OCI-LY7 (cell line): Measurements from ENCODE around the gene OSGIN1. TPM values are rescaled to one million over a fixed set of nuclear protein-coding genes. Genes with fewer than 3 reads are reported as not detected.

Experiments used
- BruUV-seq: library from RNA; stranded (reverse); fragments of 400-500 nt; replicated peaks from 2 replicates; lab custom pipeline; 2021; lab: Mats Ljungman, UMichigan
- CTCF ChIA-PET: fragments of 300-600 bp; sonication (Branson Sonifier 250); formaldehyde crosslinking; loops from one replicate; lab custom pipeline; 2022; ENCODE audit warnings: antibody characterized with exemption; ENCODE audit not compliant: unreplicated experiment; lab: Charles Lee
- POLR2A ChIA-PET: fragments of 300-600 bp; sonication (Branson Sonifier 250); formaldehyde crosslinking; loops from one replicate; lab custom pipeline; 2022; ENCODE audit warnings: antibody characterized with exemption; lab: Charles Lee
- DNase-seq: peaks from one replicate; pipeline ENCODE4 v3.0.0-alpha.2; 2015; ENCODE audit warnings: low spot score
- H2AFZ ChIP-seq: fragments of 200-600 bp; sonication (generic), shearing (Covaris generic); 2 replicates; pipeline ENCODE4 v1.6.1; 2014; ENCODE audit warnings: mild to moderate bottlenecking, antibody characterized with exemption, low read length, moderate library complexity
- H3K27ac ChIP-seq: fragments of 200-600 bp; sonication (generic); 2 replicates; pipeline ENCODE4 v1.5.1; 2014; ENCODE audit warnings: mixed run types, low read depth, mild to moderate bottlenecking, moderate library complexity, low read length, inconsistent platforms; ENCODE audit not compliant: poor library complexity, severe bottlenecking
- H3K36me3 ChIP-seq: fragments of 200-600 bp; sonication (generic); 2 replicates; pipeline ENCODE4 v1.6.1; 2014; ENCODE audit warnings: mild to moderate bottlenecking, antibody characterized with exemption, low read length, moderate library complexity, mixed read lengths; ENCODE audit not compliant: insufficient read depth
- H3K4me1 ChIP-seq: fragments of 200-600 bp; sonication (generic); 2 replicates; pipeline ENCODE4 v1.5.1; 2014; ENCODE audit warnings: mild to moderate bottlenecking, low read length; ENCODE audit not compliant: insufficient read depth, poor library complexity, severe bottlenecking
- H3K4me2 ChIP-seq: fragments of 200-600 bp; sonication (generic); 2 replicates; pipeline ENCODE4 v1.6.1; 2014; ENCODE audit warnings: mild to moderate bottlenecking, low read length
- H3K4me3 ChIP-seq: fragments of 200-600 bp; sonication (generic); 2 replicates; pipeline ENCODE4 v1.5.1; 2014; ENCODE audit warnings: mild to moderate bottlenecking, low read depth, low read length; ENCODE audit not compliant: poor library complexity, severe bottlenecking
- H3K79me2 ChIP-seq: fragments of 200-600 bp; sonication (generic); 2 replicates; pipeline ENCODE4 v1.6.1; 2016; ENCODE audit warnings: low read depth, mild to moderate bottlenecking, low read length, moderate library complexity, mixed read lengths; ENCODE audit not compliant: insufficient read depth
- H3K9me2 ChIP-seq: fragments of 200-600 bp; sonication (generic); 2 replicates; pipeline ENCODE4 v1.6.1; 2016; ENCODE audit warnings: mild to moderate bottlenecking, low read length, mixed read lengths; ENCODE audit not compliant: insufficient read depth
- H3K9me3 ChIP-seq: fragments of 200-600 bp; sonication (generic); 2 replicates; pipeline ENCODE4 v1.6.1; 2014; ENCODE audit warnings: mild to moderate bottlenecking, mixed run types, low read length, mixed read lengths
- H4K20me1 ChIP-seq: fragments of 200-600 bp; sonication (generic); 2 replicates; pipeline ENCODE4 v1.6.1; 2014; ENCODE audit warnings: mild to moderate bottlenecking, antibody characterized with exemption, low read length, moderate library complexity, mixed read lengths; ENCODE audit not compliant: insufficient read depth
- EZH2phosphoT487 ChIP-seq: fragments of 200-600 bp; sonication (generic); IDR thresholded peaks from 2 replicates; pipeline ENCODE4 v1.6.1; 2018; ENCODE audit warnings: low read depth, borderline replicate concordance, mild to moderate bottlenecking, mixed run types, antibody characterized with exemption, low read length, moderate library complexity, mixed read lengths
- intact Hi-C: fragments of 100-400 bp; cut with micrococcal nuclease; formaldehyde crosslinking; loops from one replicate; pipeline ENCODE4 v1.10.0; 2022; ENCODE audit not compliant: unreplicated experiment
- total RNA-seq, 2 experiments: library from RNA; depleted of rRNA in 1 of 2; stranded (reverse); fragments of >200 nt in 1 of 2; shearing (Covaris generic) in 1 of 2; gene quantifications; 2 replicates each; pipeline ENCODE4 v1.2.3, GENCODE V29; 2014 to 2022
- TF ChIP-seq, protein P1 (sequence below): fragments of 200-600 bp; sonication (generic); conservative IDR thresholded peaks from 2 replicates; pipeline ENCODE4 v1.5.1; 2014; ENCODE audit warnings: mild to moderate bottlenecking, antibody characterized with exemption, low read length, moderate library complexity, mixed read lengths

OSGIN1 gene
- total RNA-seq, 2 experiments from 2014 or later, result 0.28 to 1.0 TPM

DNA sequence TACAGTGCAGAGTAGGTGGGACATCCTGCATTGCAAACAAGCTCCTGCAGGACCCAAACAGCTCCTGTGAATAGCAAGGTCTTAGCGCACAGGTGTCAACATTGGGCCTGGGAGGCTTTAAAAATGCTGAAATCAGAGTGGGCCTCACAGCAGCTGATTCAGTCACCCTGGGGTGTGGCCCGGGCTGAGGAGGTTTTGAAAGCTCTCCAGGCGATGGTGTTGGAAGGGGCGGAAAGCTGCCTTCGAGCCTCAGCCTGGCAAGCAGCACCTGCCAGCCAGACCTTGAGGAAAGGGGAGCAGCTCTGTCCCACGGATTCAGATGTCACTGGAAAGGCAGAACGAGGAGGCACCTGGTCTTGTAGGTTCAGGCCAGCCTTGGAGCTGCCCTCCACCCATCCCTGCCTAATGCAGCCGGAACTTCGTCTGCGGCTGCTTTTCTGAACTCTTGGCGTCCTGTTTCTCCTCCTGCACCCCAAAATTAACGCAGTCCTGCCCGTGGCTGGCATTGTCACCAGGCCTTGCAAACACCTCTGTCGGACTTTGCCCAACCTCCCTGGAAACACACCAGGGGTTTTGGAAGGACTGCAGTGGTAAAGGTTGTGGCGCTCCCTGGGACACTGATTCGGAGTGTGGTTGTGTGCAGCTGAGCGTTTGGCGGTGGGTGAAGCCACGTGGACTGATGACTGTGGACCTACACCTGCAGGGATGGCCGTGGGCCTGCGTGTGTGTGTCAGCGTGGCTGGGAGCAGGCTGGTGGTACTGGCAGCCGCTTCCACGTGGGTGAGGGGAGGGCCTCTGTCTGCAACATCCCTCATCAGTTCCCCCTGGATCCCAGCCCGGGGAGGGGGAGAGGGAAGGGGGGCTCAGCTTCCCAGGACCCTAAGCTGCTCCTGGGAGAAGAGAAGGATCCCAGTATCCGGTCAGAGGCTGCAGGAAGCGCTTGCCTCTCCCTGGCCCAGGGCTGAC is 18.4 kb downstream of the OSGIN1 start:
- Histone ChIP-seq H4K20me1 (no peaks in the 10 kb centered on the region), H3K9me2 (no peaks in the 10 kb centered on the region), H3K27ac (no peak overlapping the region), H2AFZ (no peak overlapping the region), H3K79me2 (no peaks in the 10 kb centered on the region), H3K4me1 (no peaks in the 10 kb centered on the region), H3K4me2 (no peak overlapping the region), H3K36me3 (no peaks in the 10 kb centered on the region), H3K4me3 (no peak overlapping the region), H3K9me3 (no peaks in the 10 kb centered on the region)
- no peak for TF ChIP-seq EZH2phosphoT487
- TF ChIP-seq, protein P1, sequence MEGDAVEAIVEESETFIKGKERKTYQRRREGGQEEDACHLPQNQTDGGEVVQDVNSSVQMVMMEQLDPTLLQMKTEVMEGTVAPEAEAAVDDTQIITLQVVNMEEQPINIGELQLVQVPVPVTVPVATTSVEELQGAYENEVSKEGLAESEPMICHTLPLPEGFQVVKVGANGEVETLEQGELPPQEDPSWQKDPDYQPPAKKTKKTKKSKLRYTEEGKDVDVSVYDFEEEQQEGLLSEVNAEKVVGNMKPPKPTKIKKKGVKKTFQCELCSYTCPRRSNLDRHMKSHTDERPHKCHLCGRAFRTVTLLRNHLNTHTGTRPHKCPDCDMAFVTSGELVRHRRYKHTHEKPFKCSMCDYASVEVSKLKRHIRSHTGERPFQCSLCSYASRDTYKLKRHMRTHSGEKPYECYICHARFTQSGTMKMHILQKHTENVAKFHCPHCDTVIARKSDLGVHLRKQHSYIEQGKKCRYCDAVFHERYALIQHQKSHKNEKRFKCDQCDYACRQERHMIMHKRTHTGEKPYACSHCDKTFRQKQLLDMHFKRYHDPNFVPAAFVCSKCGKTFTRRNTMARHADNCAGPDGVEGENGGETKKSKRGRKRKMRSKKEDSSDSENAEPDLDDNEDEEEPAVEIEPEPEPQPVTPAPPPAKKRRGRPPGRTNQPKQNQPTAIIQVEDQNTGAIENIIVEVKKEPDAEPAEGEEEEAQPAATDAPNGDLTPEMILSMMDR, result no peak
- ChIA-PET CTCF (no interaction called here), POLR2A (no interaction called here)
- no TSS peak for BruUV-seq
- intact Hi-C loops, result no loop called here
- no peak for DNase-seq

DNA sequence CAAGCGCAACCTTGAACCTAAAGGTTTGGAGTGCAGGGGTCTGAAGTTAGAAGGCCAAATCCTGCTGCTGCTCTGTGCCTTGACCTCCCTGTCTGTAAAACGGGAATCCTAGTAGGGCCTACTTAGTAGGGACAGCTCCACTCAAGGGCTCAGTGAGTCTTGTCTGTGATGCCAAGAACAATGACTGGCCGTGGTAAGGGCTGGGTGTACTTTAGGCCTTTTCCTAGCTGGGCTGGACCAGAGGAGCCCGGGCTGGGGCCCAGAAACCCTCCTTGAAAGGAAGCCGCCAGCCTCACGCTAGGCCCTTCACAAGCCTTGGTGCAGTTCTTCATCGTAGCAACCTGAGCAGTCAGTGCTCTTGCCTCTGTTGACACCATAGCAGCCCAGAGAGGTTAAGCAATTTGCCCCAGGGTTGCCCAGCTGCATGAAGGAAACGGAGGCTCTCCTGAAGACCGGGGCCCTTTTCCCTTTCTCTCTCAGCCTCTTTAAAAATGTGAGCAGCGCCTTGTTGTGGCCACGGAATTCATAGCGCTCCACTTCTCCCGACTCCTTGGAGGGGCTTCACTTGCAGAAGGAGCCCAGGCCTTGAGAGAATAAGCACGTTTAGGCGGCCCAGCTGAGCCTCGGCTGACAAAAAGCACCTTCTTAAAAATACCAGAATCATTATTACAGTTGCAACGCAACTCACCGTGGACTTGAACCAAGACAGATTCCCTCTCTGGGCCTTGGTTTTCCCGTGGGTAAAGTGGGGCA is 19.4 kb downstream of the OSGIN1 start:
- Histone ChIP-seq H3K36me3 (no peaks in the 10 kb centered on the region), H4K20me1 (no peaks in the 10 kb centered on the region), H3K4me1 (no peaks in the 10 kb centered on the region), H3K27ac (no peak overlapping the region), H3K9me2 (no peaks in the 10 kb centered on the region), H3K79me2 (no peaks in the 10 kb centered on the region), H3K4me2 (no peak overlapping the region), H3K9me3 (no peaks in the 10 kb centered on the region), H3K4me3 (no peak overlapping the region), H2AFZ (no peak overlapping the region)
- TF ChIP-seq EZH2phosphoT487, result no peak
- TF ChIP-seq, protein P1, result no peak
- intact Hi-C loops, result no loop called here
- POLR2A ChIA-PET, result no interaction called here
- DNase-seq, result no peak
- CTCF ChIA-PET, result no interaction called here
- no TSS peak for BruUV-seq
